NCI-H2227 (cell line): ENCODE results near the gene PTPRJ.

Experiments used
- DNase-seq: peaks from one replicate; lab custom pipeline; 2025; ENCODE audit not compliant: unreplicated experiment; lab: John Stamatoyannopoulos, UW

The PTPRJ gene

GRCh38 chr11:48148749-48149148 is 168.4 kb downstream of the PTPRJ start:
- no peak for DNase-seq

DNA sequence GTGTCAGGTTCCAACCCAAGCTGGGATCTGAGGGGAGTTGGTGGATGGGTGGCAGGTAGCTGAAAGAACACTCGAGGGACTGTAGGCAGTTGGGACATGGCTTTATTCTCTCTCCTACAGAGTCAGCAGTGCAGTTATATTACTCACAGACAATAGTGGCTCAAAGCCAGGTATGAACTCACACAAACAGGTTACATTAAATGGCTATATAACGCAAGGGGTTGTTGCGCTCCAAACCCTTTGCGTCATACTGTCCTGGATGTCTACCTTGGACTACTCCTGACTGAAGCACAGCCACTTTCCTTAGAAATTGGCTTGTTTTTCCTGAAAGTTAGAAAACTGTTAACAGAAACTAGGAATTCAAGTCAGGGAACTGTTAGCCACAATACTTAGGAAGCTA is 169.9 kb downstream of the PTPRJ start:
- no peak for DNase-seq

GRCh38 chr11:48154151-48154550 is 173.8 kb downstream of the PTPRJ start:
- DNase-seq, result no peak

- no peak for DNase-seq
These were observed 181.9 kb downstream of the PTPRJ start for GRCh38 chr11:48161951-48162884.

DNA sequence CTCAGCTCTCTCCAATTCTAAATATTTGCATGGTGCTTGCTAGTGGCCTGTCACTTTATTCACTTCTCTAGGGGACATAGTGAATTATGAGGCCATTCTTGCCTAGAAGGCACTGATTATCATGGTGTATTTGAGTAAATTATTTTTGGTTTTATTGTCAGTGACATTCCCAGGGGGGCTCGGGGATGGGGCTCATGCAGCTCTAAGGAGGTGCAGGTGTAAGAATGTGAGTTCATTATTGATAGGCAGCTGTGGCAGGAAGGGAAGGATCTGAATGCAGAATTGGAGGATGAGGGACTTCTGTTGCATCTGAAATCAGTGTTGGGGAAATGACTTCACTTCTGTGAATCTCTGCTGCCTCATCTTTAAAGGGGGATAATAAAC is 182.5 kb downstream of the PTPRJ start:
- DNase-seq, result no peak

- no peak for DNase-seq
These were observed 183.2 kb downstream of the PTPRJ start for GRCh38 chr11:48163360-48164100.

GRCh38 chr11:48164836-48165235 is 184.5 kb downstream of the PTPRJ start:
- no peak for DNase-seq

- DNase-seq, result no peak
These were observed 185.1 kb downstream of the PTPRJ start for GRCh38 chr11:48165426-48165825.

GRCh38 chr11:48167380-48167779 is 187.0 kb downstream of the PTPRJ start:
- DNase-seq, result no peak

DNA sequence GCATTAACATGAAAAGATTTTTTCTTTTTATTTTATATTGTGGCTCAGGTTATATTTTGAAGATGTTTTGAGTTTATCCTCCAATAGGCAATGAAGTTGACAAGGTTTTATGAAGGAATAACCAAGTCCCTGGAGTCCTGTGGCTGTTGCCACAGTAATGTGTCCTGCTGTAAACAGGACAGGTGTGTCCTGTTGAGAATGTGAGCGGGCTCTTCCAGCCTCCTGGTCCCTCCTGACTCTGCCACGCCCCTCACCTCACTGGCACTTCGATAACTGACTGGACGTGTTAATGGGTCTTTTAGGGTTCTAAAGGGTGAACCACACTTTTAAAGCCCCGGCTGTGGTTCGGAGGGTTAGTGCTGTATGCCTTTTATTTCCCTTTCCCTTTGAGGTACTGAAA is 188.5 kb downstream of the PTPRJ start:
- DNase-seq, result no peak

GRCh38 chr11:48169259-48169658 is 188.9 kb downstream of the PTPRJ start:
- no peak for DNase-seq

GRCh38 chr11:48169717-48170116 is 189.4 kb downstream of the PTPRJ start:
- no peak for DNase-seq

GRCh38 chr11:48170241-48171233 is 190.2 kb downstream of the PTPRJ start:
- no peak for DNase-seq

DNA sequence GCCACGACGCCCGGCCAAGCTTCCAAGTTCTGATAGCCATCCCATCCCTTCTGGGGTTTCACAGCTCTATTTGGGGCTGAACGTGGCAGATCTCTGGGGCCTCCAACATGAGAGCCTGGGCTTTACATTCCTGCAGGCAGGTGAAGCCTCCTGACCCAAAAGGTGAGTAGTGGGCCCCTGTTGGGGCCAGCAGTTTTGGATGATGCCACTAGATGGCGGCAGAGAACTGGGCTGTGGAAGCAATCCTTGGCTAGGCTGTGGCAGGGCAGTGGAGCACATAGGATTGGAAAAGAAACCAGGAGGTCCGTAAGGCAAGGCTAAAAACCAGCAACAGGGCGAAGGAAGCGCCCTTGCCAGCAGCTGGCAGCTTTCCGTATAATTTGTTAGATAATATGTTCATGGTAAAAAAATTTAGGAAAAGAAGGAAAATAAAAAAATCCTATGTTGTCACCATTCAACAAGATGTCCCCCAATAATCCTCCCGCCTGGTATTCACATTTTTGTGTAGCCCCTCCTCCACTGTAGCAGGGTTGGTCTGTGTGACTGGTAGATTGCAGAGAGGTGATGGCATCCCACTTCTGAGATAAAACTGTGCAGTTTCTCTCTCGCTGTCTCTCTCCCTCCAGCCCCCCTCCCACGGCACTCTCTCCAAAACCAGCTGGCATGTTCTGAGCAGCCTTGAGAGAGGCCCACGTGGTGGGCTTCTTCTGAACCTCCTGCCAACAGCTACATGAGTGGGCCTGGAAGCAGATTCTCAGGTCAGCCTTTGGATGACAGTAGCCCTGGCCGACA is 192.7 kb downstream of the PTPRJ start:
- peak; percentile 84 for DNase-seq

DNA sequence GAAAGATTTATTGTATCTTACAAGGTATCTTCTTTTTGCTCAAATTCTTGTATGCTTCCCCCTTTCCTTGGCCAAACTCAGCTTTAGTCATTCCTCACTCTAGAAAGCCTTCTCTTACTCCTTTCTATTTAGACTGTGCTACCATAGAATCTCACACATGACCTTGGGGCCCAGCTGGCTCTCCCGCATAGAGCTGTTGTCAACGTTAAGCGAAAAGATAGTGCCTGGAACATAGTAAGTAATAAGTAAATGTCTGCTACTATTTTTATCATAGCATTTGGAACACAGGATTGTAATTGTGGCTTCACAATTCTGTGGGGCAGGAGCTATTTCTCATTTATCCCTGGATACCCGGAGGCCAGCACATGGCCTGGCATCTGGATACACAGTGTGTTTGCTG is 197.3 kb downstream of the PTPRJ start:
- DNase-seq, result no peak

DNA sequence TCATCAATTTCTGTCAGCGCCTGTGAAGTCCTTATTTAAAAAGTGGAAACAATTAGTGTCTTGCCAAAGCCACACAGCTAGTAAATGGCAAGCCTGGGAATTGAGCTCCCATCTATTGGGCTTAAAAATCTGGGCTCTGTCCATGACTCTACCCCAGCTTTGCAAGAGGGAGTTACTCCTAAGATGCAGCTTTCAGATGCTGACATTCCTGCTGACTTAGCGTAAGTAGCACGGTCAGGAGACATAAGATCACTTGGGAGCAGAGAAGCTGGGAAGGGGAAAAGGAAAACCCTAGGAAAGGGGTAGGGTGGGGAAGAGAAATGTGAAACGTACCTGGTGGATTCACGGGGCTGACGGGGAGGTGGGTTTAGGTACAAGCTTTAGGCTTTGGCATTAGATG is 200.3 kb downstream of the PTPRJ start:
- no peak for DNase-seq

DNA sequence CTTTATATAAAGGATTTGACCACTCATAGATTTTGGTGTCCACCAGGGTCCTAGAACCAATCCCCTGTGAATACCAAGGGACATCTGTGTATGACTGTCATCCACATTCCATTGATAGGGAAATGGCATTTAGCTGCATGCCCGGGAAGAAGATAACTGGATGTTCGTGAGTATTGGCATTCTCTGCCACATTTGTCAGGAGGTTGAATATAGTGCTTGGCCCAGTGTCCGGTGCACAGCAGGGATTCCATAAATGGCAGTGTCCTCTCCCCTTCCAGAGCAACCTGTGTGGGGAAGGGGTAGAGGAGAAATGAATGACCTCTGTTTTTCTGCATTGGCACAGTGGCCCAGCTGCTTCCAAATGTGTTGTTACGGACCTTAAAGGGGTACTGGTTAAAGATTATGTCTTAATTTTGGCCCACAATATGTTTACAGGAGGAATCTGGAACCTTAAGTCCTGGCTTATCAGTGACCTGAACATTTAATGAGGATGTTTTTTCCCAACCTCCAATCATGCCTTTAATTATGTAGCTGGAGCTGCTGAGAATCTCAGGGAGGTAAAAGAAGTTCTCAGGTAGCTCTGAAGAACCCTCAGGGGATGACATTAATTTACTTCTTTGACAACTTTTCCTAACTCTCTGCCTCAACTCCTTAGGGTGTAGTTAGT is 202.6 kb downstream of the PTPRJ start:
- DNase-seq, result no peak

DNA sequence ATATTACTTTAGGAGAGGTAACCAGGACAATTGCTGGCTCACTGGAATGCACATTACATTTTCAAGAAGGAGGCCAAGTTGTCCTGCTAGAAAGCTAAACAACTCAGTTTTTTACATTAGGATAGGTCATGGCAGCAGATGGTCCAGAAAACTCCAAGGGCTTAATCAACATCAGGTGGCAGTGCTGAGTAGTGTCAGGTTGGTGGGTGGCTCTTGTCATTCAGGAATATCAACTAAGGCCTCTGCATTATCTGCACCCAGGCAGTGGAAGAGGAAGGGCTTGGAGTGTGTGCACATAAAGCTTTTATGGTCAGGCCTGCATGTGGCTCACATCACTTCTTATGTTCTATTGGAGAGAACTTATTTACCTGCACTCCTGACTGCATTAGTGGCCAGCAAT is 204.1 kb downstream of the PTPRJ start:
- no peak for DNase-seq

GRCh38 chr11:48190906-48191654 is 210.7 kb downstream of the PTPRJ start:
- peak; percentile 29 for DNase-seq
